GM23338 (cell line): ENCODE measurements around the gene BIN1.

Source experiments
- CTCF ChIP-seq, 2 experiments: fragments of 200-600 bp in 1 of 2; sonication (generic) in 1 of 2; conservative IDR thresholded peaks; 2 replicates each; pipeline versions ENCODE4 v1.5.1 to v1.6.1; 2016 to 2017; ENCODE audit warnings: antibody characterized with exemption in 2 of 2, low read depth in 2 of 2, mild to moderate bottlenecking in 2 of 2, moderate library complexity in 1 of 2
- ETS1 ChIP-seq: IDR thresholded peaks from 2 replicates; pipeline ENCODE4 v1.6.1; 2016; ENCODE audit warnings: antibody characterized with exemption
- EZH2 ChIP-seq: fragments of 200-600 bp; sonication (generic); IDR thresholded peaks from one replicate; pipeline ENCODE4 v1.8.0; 2017; ENCODE audit warnings: antibody characterized with exemption, mild to moderate bottlenecking, low read depth; ENCODE audit not compliant: unreplicated experiment
- POLR2AphosphoS5 ChIP-seq: IDR thresholded peaks from 2 replicates; pipeline ENCODE4 v1.6.1; 2016; ENCODE audit warnings: antibody characterized with exemption, low read depth

- TF ChIP-seq CTCF (conservative IDR thresholded peaks at IDR 0.05; ENCODE audit: low read depth in 2 of 2) (no peak), POLR2AphosphoS5 (no peak), ETS1 (no peak), EZH2 (no peak)
Measured at GRCh38 chr2:127139766-127140165, 32.8 kb upstream of the BIN1 start.
